AG09309 (cell line): Measurements from ENCODE around the gene TMED1.
"Not testable (repeated sequence)": the region's sequence is repeated elsewhere in the genome, so short reads cannot be mapped to it uniquely, and the experiment has no call there.

Experiments
- DNase-seq: peaks from one replicate; pipeline ENCODE4 v3.0.0-alpha.2; 2010; ENCODE audit warnings: low read depth
- H3K4me3 ChIP-seq: 2 replicates; pipeline ENCODE4 v1.5.1; 2011; ENCODE audit warnings: mild to moderate bottlenecking, low read depth, low read length, moderate library complexity; ENCODE audit not compliant: control insufficient read depth
- TF ChIP-seq, protein P1 (sequence below): IDR thresholded peaks from 2 replicates; pipeline ENCODE4 v1.5.1; 2011; ENCODE audit warnings: mild to moderate bottlenecking, low read depth, low read length, inconsistent platforms; ENCODE audit not compliant: insufficient read depth, control insufficient read depth; ENCODE audit errors: missing control alignments

TMED1 gene

DNA sequence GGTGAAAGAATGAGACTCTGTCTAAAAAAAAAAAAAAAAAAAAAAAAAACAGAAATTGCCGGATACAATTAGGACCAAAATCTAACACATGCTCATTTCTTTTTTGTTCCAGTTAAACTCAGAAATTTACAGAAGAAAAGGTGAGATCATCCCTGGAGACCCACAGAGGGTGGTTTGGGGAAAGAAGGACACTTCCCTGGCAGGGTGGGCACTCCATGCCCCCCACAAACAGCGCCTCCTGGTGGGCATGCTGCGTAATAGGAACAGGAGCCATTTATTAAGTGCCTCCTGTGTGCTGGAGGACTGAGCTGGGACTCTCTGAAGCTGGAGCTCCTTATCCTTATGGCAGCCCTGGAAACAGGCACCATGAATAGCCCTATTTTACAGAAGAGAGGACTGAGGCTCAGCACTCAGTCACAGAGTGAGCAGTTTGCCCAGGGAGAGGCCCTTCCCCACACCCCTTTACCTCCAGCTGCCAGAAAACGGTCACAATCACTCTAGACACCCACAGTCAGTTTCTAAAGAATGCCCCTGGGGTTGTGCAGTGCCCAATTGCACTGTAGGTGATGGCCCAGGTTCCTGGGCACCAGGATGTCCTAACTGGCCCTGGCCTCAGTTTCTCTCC, 22.3 kb upstream of the TMED1 start:
- DNase-seq, result no peak

DNA sequence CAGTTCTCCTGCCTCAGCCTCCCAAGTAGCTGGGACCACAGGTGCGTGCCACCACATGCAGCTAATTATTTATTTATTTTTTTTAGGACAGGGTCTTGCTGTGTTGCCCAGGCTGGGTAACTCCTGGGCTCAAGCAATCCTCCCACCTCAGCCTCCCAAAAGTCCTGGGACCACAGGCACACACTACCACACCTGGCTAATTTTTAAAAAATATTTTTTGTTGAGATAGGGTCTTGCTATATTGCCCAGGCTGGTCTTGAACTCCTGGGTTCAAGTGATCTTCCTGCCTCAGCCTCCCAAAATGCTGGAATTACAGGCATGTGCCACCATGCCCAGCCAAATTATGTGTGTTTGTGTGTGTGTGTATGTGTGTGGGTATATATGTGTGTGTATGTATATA, 20.9 kb upstream of the TMED1 start:
- not testable (repeated sequence) for H3K4me3 ChIP-seq, DNase-seq

More for the DNA sequence above, 22.3 kb upstream of the TMED1 start:
- TF ChIP-seq, protein P1, sequence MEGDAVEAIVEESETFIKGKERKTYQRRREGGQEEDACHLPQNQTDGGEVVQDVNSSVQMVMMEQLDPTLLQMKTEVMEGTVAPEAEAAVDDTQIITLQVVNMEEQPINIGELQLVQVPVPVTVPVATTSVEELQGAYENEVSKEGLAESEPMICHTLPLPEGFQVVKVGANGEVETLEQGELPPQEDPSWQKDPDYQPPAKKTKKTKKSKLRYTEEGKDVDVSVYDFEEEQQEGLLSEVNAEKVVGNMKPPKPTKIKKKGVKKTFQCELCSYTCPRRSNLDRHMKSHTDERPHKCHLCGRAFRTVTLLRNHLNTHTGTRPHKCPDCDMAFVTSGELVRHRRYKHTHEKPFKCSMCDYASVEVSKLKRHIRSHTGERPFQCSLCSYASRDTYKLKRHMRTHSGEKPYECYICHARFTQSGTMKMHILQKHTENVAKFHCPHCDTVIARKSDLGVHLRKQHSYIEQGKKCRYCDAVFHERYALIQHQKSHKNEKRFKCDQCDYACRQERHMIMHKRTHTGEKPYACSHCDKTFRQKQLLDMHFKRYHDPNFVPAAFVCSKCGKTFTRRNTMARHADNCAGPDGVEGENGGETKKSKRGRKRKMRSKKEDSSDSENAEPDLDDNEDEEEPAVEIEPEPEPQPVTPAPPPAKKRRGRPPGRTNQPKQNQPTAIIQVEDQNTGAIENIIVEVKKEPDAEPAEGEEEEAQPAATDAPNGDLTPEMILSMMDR, result peak; percentile 83
- no peak overlapping the region for H3K4me3 ChIP-seq

DNA sequence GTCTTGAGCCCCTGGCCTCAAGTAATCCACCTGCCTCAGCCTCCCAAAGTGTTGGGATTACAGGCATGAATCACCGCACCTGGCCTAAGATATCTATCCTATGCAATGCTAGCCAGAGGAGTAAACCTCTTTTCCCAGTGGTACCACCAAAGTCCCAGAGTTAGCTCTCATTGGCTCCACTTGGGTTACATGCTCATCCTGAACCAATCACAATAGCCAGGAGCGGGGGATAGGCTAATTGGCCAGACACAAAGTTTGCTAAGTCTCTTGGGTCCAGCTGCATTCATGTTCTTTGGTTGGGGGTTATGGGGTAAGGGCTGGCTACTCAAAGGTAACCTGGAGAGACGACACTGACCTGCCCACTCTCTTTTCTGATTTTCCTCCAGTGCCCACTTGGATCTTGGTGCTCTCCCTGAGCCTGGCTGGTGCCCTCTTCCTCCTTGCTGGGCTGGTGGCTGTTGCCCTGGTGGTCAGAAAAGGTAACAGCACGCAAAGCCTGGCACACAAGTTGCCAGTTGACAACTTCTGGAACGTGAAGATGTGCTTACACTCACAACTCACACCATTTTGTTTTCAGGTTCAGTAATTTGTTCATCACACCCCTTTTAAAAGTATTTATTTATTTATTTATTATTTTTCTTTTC, 20.0 kb upstream of the TMED1 start:
- TF ChIP-seq, protein P1, result peak; percentile 53
- DNase-seq, result no peak
- no peak overlapping the region for H3K4me3 ChIP-seq

DNA sequence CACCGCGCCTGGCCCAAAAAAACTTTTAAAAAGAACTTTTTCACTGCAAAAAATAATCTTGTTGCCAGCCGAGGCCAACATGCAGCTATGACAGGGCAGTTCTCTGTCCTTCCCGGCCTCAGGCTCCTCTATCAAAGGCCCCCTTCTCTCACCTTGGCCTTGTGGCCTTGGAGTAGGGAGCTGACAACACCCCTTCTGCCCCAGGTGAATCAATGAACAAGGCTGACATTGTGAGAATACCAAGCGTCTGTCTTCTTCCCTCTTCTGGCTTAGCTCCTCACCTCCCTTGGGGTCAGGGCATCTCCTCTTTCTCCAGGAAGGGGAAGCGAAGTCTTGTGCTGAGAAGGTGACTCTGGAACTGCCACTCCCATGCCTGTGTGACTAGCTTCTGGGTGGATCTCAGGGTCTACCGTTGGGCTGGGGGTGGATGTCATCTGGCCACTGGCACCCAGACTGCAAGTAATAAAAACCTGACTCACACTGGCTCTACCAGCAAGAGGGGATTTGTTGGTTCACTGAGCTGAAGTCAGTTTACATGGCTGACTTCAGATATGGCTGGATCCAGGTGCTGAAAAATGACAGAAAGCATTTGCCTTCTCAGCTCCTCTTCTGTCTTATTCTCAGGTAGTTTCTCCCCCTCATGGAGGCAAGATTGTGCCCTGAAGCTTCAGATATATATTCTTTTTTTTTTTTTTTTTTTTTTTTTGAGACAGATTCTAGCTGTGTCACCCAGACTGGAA, 18.5 kb upstream of the TMED1 start:
- H3K4me3 ChIP-seq, result no peak overlapping the region
- DNase-seq, result no peak
- TF ChIP-seq, protein P1, result no peak

DNA sequence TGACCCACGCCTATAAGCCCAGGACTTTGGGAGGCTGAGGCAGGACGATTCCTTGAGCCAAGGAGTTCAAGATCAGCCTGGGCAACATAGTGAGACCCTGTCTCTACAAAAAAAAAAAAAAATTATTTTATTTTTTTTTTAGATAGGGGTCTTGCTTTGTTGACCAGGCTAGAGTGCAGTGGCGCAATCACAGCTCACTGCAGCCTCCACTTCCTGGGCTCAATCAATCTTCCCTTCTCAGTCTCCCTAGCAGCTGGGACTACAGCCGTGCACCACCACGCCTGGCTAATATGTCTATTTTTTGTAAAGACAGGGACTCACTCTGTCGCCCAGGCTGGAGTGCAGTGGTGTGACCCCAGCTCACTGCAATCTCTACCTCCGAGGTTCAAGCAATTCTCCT, 16.9 kb upstream of the TMED1 start:
- no peak overlapping the region for H3K4me3 ChIP-seq
- no peak for DNase-seq
- TF ChIP-seq, protein P1, result no peak

DNA sequence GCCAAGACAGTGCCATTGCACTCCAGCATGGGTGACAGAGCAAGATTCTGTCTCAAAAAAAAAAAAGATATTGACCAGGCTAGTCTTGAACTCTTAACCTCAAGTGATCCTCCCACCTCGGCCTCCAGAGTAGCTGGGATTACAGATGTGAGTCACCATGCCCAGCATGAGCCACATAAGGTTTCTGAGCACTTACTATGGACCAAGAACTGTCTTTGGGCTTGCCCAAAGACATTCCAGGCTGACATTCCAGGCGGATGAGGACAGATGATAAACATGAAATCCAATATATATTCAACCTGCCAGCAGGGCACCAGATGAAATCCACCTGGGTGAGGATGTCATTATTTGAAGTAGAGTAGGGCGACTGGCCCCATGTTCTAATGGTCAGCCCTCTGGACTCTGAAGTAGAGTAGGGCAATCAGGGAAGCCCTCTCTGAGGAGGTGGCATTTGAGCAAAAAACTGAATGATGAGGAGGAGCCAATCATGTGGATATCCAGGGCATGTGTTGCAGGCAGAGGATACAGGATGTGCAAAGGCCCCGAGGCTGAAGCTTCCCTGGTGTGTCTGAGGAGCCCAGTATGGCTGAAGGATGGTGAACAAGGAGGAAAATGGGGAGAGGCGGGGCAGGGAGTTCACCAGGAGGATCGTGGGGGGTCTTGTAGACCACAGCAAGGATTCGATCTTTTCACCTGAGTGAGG, 16.2 kb upstream of the TMED1 start:
- TF ChIP-seq, protein P1, result no peak
- H3K4me3 ChIP-seq, result no peak overlapping the region
- peak; percentile 16 for DNase-seq

DNA sequence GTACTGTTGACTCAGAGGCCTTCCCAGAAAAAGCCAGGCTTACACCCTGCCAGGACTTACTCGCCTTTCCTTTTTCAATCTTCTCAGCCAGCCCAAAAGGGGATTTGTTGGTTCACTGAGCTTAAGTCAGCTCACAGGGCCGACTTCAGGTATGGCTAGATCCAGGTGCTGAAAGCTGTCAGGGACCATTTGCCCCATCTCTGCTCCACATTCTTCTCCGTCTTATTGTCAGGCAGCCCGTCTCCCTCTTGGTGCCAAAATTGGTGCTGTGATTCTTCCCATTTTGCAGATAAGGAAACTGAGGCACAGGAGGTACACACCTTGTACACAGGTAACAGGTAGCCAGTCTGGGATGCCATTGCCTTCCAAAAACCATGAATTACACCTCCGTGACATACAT, 14.6 kb upstream of the TMED1 start:
- TF ChIP-seq, protein P1, result no peak
- H3K4me3 ChIP-seq, result no peak overlapping the region
- no peak for DNase-seq
